HEK293 (cell line): Measurements from ENCODE around the gene C22orf15.

Experiments used
- CTCF ChIA-PET: fragments of 350-600 bp; formaldehyde crosslinking; extraction: SDS; loops from one replicate; lab custom pipeline; 2021; ENCODE audit warnings: antibody characterized with exemption; lab: Yijun Ruan, JAX
- POLR2A ChIA-PET: fragments of 300-600 bp; formaldehyde crosslinking; extraction: SDS; loops from one replicate; lab custom pipeline; 2020; ENCODE audit warnings: antibody characterized with exemption, inconsistent platforms; lab: Yijun Ruan, JAX
- H3K27ac ChIP-seq: fragments of 200-500 bp; sonication (Bioruptor generic); 2 replicates; pipeline ENCODE4 v1.5.1; 2014; ENCODE audit warnings: low read depth, low read length, control low read depth, inconsistent platforms; ENCODE audit errors: extremely low read depth
- H3K36me3 ChIP-seq, 2 experiments: fragments of 200-500 bp in 1 of 2; sonication (Bioruptor generic) in 1 of 2; 1 replicate in 1 of 2; 2 replicates in 1 of 2; pipeline ENCODE4 v1.5.1; 2014 to 2017; ENCODE audit warnings: inconsistent platforms in 2 of 2, low read length in 2 of 2; ENCODE audit not compliant: control insufficient read depth in 2 of 2, insufficient read depth in 1 of 2
- H3K4me1 ChIP-seq: fragments of 200-500 bp; sonication (Bioruptor generic); 2 replicates; pipeline ENCODE4 v1.5.1; 2014; ENCODE audit warnings: mild to moderate bottlenecking, low read length, inconsistent platforms; ENCODE audit not compliant: control insufficient read depth, insufficient read depth
- H3K4me3 ChIP-seq: 2 replicates; pipeline ENCODE4 v1.5.1; 2011; ENCODE audit warnings: low read depth, mild to moderate bottlenecking, control low read depth, low read length, moderate library complexity
- H3K9me3 ChIP-seq: fragments of 200-500 bp; sonication (Bioruptor generic); 2 replicates; pipeline ENCODE4 v1.5.1; 2014; ENCODE audit warnings: low read depth, low read length, inconsistent platforms; ENCODE audit not compliant: control insufficient read depth, insufficient read depth
- AEBP2 ChIP-seq: fragments of 450-650 bp; formaldehyde crosslinking; IDR thresholded peaks from 2 replicates; pipeline ENCODE4 v1.5.1; 2016; ENCODE audit warnings: missing biosample characterization, missing genetic modification characterization, borderline replicate concordance
- ATF2 ChIP-seq: fragments of 450-650 bp; formaldehyde crosslinking; IDR thresholded peaks from 2 replicates; pipeline ENCODE4 v1.5.1; 2016; ENCODE audit warnings: missing biosample characterization, missing genetic modification characterization, low read depth
- BCL11A ChIP-seq: fragments of 450-650 bp; formaldehyde crosslinking; IDR thresholded peaks from 2 replicates; pipeline ENCODE4 v1.5.1; 2016; ENCODE audit warnings: low read depth, missing biosample characterization, missing genetic modification characterization
- GLI2 ChIP-seq: fragments of 450-650 bp; formaldehyde crosslinking; IDR thresholded peaks from 2 replicates; pipeline ENCODE4; 2017; ENCODE audit warnings: missing biosample characterization, missing genetic modification characterization, low read depth, borderline replicate concordance
- GLIS1 ChIP-seq: fragments of 450-650 bp; formaldehyde crosslinking; IDR thresholded peaks from 2 replicates; pipeline ENCODE4 v1.5.1; 2016; ENCODE audit warnings: missing biosample characterization, missing genetic modification characterization
- HOXA7 ChIP-seq: sonication (generic); formaldehyde crosslinking; IDR thresholded peaks from 2 replicates; pipeline ENCODE4 v1.8.1; 2022; ENCODE audit warnings: missing genetic modification reagents, borderline replicate concordance
- KLF1 ChIP-seq: fragments of 450-650 bp; formaldehyde crosslinking; IDR thresholded peaks from 2 replicates; pipeline ENCODE4 v1.5.1; 2016; ENCODE audit warnings: missing biosample characterization, missing genetic modification characterization
- OSR2 ChIP-seq: fragments of 450-650 bp; formaldehyde crosslinking; IDR thresholded peaks from 2 replicates; pipeline ENCODE4 v1.5.1; 2016; ENCODE audit warnings: missing biosample characterization, missing genetic modification characterization
- PATZ1 ChIP-seq: fragments of 450-650 bp; formaldehyde crosslinking; IDR thresholded peaks from 2 replicates; pipeline ENCODE4 v1.5.1; 2016; ENCODE audit warnings: missing biosample characterization, missing genetic modification characterization
- PRDM1 ChIP-seq: fragments of 450-650 bp; formaldehyde crosslinking; IDR thresholded peaks from 2 replicates; pipeline ENCODE4; 2016; ENCODE audit warnings: missing biosample characterization, missing genetic modification characterization
- PRDM6 ChIP-seq: fragments of 450-650 bp; formaldehyde crosslinking; IDR thresholded peaks from 2 replicates; pipeline ENCODE4 v1.5.1; 2017; ENCODE audit warnings: missing biosample characterization, missing genetic modification characterization
- SCRT1 ChIP-seq: fragments of 450-650 bp; formaldehyde crosslinking; IDR thresholded peaks from 2 replicates; pipeline ENCODE4 v1.5.1; 2016; ENCODE audit warnings: missing biosample characterization, missing genetic modification characterization, borderline replicate concordance
- SP7 ChIP-seq: fragments of 450-650 bp; formaldehyde crosslinking; IDR thresholded peaks from 2 replicates; pipeline ENCODE4 v1.5.1; 2016; ENCODE audit warnings: missing biosample characterization, missing genetic modification characterization
- ZFP41 ChIP-seq: fragments of 450-650 bp; formaldehyde crosslinking; IDR thresholded peaks from 2 replicates; pipeline ENCODE4 v1.5.1; 2016; ENCODE audit warnings: missing biosample characterization, missing genetic modification characterization, borderline replicate concordance
- ZNF114 ChIP-seq: fragments of 450-650 bp; formaldehyde crosslinking; IDR thresholded peaks from 2 replicates; pipeline ENCODE4 v1.5.0; 2017; ENCODE audit warnings: missing biosample characterization, missing genetic modification characterization
- ZNF121 ChIP-seq: fragments of 450-650 bp; formaldehyde crosslinking; IDR thresholded peaks from 2 replicates; pipeline ENCODE4 v1.5.1; 2016; ENCODE audit warnings: missing biosample characterization, missing genetic modification characterization
- ZNF138 ChIP-seq: fragments of 450-650 bp; formaldehyde crosslinking; IDR thresholded peaks from 2 replicates; pipeline ENCODE4 v1.5.1; 2016; ENCODE audit warnings: missing biosample characterization, missing genetic modification characterization, borderline replicate concordance
- ZNF214 ChIP-seq: fragments of 450-650 bp; formaldehyde crosslinking; IDR thresholded peaks from 2 replicates; pipeline ENCODE4 v1.5.1; 2017; ENCODE audit warnings: missing biosample characterization, mild to moderate bottlenecking, missing genetic modification characterization, borderline replicate concordance
- ZNF26 ChIP-seq: fragments of 450-650 bp; formaldehyde crosslinking; IDR thresholded peaks from 2 replicates; pipeline ENCODE4 v1.5.1; 2016; ENCODE audit warnings: missing biosample characterization, missing genetic modification characterization
- ZNF335 ChIP-seq: fragments of 450-650 bp; formaldehyde crosslinking; conservative IDR thresholded peaks from 2 replicates; pipeline ENCODE4 v1.5.1; 2016; ENCODE audit warnings: missing biosample characterization, missing genetic modification characterization
- ZNF600 ChIP-seq: fragments of 450-650 bp; formaldehyde crosslinking; IDR thresholded peaks from 2 replicates; pipeline ENCODE4 v1.5.1; 2016; ENCODE audit warnings: missing biosample characterization, missing genetic modification characterization
- ZSCAN23 ChIP-seq: fragments of 450-650 bp; formaldehyde crosslinking; IDR thresholded peaks from 2 replicates; pipeline ENCODE4 v1.5.1; 2016; ENCODE audit warnings: missing biosample characterization, missing genetic modification characterization

C22orf15 gene

GRCh38 chr22:23787910-23788309 lies 25.1 kb downstream of the C22orf15 start:
- Histone ChIP-seq H3K27ac (no peak overlapping the region), H3K36me3 (peaks cover 7 to 25% of the 10 kb centered on the region in 2 experiments), H3K4me1 (peaks cover 9% of the 10 kb centered on the region), H3K4me3 (peak overlapping the region; percentile 68), H3K9me3 (no peaks in the 10 kb centered on the region)
- TF ChIP-seq ZNF214 (tag by site-specific recombination), result no peak
- TF ChIP-seq ZNF335 (tag by site-specific recombination), result peak; percentile 17
- TF ChIP-seq KLF1 (tag by site-specific recombination), result 0 out of 2 replicates have a peak, but pooled peaks have one; percentile 13
- no peak for TF ChIP-seq BCL11A (tag by site-specific recombination)
- ChIA-PET CTCF (interaction anchor here (0.6 to 1.7 kb wide), 2 partner anchors 13 to 19 kb away, joined by 5 to 6 read pairs; no protein-coding TSS in a partner anchor), POLR2A (interaction anchor here (0.6 to 2.0 kb wide), 7 partner anchors 10 to 70 kb away, joined by 3 to 7 read pairs (median 4); partner anchors contain the start of genes CHCHD10, DERL3 and SLC2A11)

GRCh38 chr22:23789121-23789520 lies 26.3 kb downstream of the C22orf15 start:
- POLR2A ChIA-PET, result interaction anchor here (1.0 to 2.0 kb wide), 5 partner anchors 9 to 105 kb away, joined by 3 to 7 read pairs (median 5); partner anchors contain the start of genes CHCHD10, DERL3, MIF and ZNF70
- no peak for TF ChIP-seq ZSCAN23
- TF ChIP-seq ZNF121 (tag by site-specific recombination), result no peak
- no peak for TF ChIP-seq PRDM6 (tag by site-specific recombination)
- no peak for TF ChIP-seq GLI2 (tag by site-specific recombination)
- TF ChIP-seq ZNF335 (tag by site-specific recombination), result peak; percentile 35; the same call in 1 of the 2 replicates
- TF ChIP-seq ZNF138, result no peak
- no peak for TF ChIP-seq HOXA7 (CRISPR knock-in tag)
- no peak for TF ChIP-seq AEBP2 (tag by site-specific recombination)
- TF ChIP-seq PATZ1 (tag by site-specific recombination), result no peak
- TF ChIP-seq SP7 (tag by site-specific recombination), result 0 out of 2 replicates have a peak, but pooled peaks have one; percentile 28
- no peak for TF ChIP-seq ZNF600 (tag by site-specific recombination)
- TF ChIP-seq GLIS1, result no peak; the same call in 1 of the 2 replicates
- TF ChIP-seq SCRT1 (tag by site-specific recombination), result no peak
- no peak for TF ChIP-seq ZNF26
- no peak for TF ChIP-seq ATF2 (tag by site-specific recombination)
- TF ChIP-seq ZNF114 (tag by site-specific recombination), result no peak
- 0 out of 2 replicates have a peak, but pooled peaks have one; percentile 18 for TF ChIP-seq OSR2 (tag by site-specific recombination)
- TF ChIP-seq ZFP41 (tag by site-specific recombination), result no peak
- peak; percentile 27; the same call in 1 of the 2 replicates for TF ChIP-seq PRDM1 (tag by site-specific recombination)
- peaks cover 9% of the 10 kb centered on the region for H3K4me1 ChIP-seq
- CTCF ChIA-PET, result interaction anchor here (0.7 to 1.6 kb wide), 2 partner anchors 8 to 59 kb away, joined by 3 to 4 read pairs; no protein-coding TSS in a partner anchor
- no peak overlapping the region for H3K27ac ChIP-seq
- peaks cover 19 to 37% of the 10 kb centered on the region in 2 experiments for H3K36me3 ChIP-seq
- H3K4me3 ChIP-seq, result no peak overlapping the region
- no peaks in the 10 kb centered on the region for H3K9me3 ChIP-seq
